Tibial nerve (tissue), 4 donors: ENCODE results near the gene IRGQ. TPM values are rescaled to one million over a fixed set of nuclear protein-coding genes. Genes with fewer than 3 reads are reported as not detected.

Experiments
- DNase-seq, 2 donors: peaks; one replicate each; pipeline ENCODE4 v3.0.0-alpha.2; 2019; ENCODE audit warnings: low spot score in 2 of 2
- H3K27ac ChIP-seq, 4 donors: fragments of 200-600 bp; sonication (generic) in 3 of 4; one replicate each; pipeline ENCODE4 v1.5.1; 2017 to 2019; ENCODE audit warnings: mild to moderate bottlenecking in 1 of 4
- H3K27me3 ChIP-seq, 2 donors: fragments of 200-600 bp; sonication (generic) in 1 of 2; one replicate each; pipeline versions ENCODE4 v1.5.1 to v1.6.0; 2017 to 2019
- H3K36me3 ChIP-seq, 3 donors: fragments of 200-600 bp; sonication (generic); one replicate each; pipeline ENCODE4 v1.5.1; 2018 to 2019
- H3K4me1 ChIP-seq, 4 donors: fragments of 200-600 bp; sonication (generic) in 3 of 4; one replicate each; pipeline ENCODE4 v1.5.1; 2017 to 2019
- H3K4me3 ChIP-seq, 4 donors: fragments of 200-600 bp; sonication (generic) in 3 of 4; one replicate each; pipeline ENCODE4 v1.5.1; 2017 to 2019; ENCODE audit warnings: mild to moderate bottlenecking in 1 of 4, moderate library complexity in 1 of 4
- H3K9me3 ChIP-seq, 4 donors: fragments of 200-600 bp; sonication (generic) in 3 of 4; one replicate each; pipeline ENCODE4 v1.5.1; 2017 to 2019
- EP300 ChIP-seq, 2 donors: sonication (generic); formaldehyde crosslinking; IDR thresholded peaks; one replicate each; pipeline ENCODE4 v1.6.1; 2017; ENCODE audit warnings: antibody characterized with exemption in 2 of 2, mild to moderate bottlenecking in 1 of 2
- POLR2A ChIP-seq, 2 donors: fragments of 450-650 bp; IDR thresholded peaks; one replicate each; pipeline ENCODE4 v1.6.1; 2017; ENCODE audit warnings: antibody characterized with exemption in 2 of 2, mild to moderate bottlenecking in 2 of 2, moderate library complexity in 2 of 2
- WGBS, 2 donors: methylation state at CpG; one replicate each; pipeline ENCODE4 v1.1.5; 2018; 5-methylcytosine and 5-hydroxymethylcytosine counted together
- total RNA-seq, 4 donors: library from RNA; depleted of rRNA; stranded (reverse); fragments of >200 nt; gene quantifications; one replicate each; pipeline ENCODE4 v1.1.0, GENCODE V29; 2016
- TF ChIP-seq, protein P1 (sequence below), 5 experiments: fragments of 200-600 bp in 3 of 5; fragments of 450-650 bp in 2 of 5; sonication (generic) in 3 of 5; IDR thresholded peaks; one replicate each; pipeline ENCODE4 v1.5.1; 2016 to 2019; ENCODE audit warnings: antibody characterized with exemption in 5 of 5, mild to moderate bottlenecking in 3 of 5, moderate library complexity in 2 of 5

Gene IRGQ
- total RNA-seq, 4 donors from 2014 or later = 21.6 to 26.1 (median 23.6) TPM

DNA sequence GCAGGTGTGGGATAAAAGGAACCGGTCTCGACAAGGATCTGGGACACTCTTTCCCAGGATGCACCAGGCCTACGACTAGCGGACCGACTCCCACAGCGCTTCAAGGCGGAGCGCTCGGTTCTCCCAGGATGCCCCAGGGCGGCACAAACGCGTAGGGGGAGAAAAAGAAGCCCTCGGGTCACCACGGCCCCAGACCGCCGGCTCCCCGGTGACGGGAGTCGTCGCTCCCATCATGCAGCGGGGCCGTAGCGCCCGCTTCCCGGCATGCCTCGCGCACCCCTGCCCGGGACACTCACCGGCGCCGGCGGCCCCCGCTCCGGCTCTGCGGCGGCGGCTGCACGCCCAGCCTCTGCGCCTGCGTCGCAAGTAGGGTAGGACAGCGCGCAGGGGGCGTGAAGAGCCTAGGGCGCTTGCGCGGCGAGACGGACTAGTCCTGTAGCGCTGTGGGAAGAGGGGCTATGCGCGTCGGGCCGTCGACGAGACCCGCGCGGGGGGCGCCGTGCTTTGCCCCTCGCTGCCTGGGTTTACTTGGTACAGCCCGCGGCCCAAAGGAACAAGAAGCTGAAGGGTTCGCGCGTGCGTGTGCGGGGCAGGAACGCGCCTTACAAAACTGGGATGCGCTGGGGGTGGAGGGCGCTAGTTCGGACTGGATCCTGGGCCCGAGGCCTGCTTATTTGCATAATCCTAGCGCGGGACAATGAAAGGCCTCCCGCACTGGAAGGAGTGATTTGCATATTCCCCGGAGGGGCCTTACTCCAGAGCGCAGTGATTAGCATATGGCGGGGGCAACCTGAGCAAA lies 23.5 kb upstream of the IRGQ start, which contains the start of gene ZNF428:
Gene ZNF428 (minus strand): TSS at position 368 of the 799 bp plus-strand sequence. CDS start 5,325 bp downstream, outside the sequence.
- peaks cover 0 to 36% (median 11%) of the 10 kb centered on the region in 4 donors for H3K4me1 ChIP-seq
- TF ChIP-seq EP300 (IDR thresholded peaks at IDR 0.05) (peak in 1 of 2 donors; percentile 81), POLR2A (IDR thresholded peaks at IDR 0.05) (peak; percentile 67 to 82)
- TF ChIP-seq, protein P1, sequence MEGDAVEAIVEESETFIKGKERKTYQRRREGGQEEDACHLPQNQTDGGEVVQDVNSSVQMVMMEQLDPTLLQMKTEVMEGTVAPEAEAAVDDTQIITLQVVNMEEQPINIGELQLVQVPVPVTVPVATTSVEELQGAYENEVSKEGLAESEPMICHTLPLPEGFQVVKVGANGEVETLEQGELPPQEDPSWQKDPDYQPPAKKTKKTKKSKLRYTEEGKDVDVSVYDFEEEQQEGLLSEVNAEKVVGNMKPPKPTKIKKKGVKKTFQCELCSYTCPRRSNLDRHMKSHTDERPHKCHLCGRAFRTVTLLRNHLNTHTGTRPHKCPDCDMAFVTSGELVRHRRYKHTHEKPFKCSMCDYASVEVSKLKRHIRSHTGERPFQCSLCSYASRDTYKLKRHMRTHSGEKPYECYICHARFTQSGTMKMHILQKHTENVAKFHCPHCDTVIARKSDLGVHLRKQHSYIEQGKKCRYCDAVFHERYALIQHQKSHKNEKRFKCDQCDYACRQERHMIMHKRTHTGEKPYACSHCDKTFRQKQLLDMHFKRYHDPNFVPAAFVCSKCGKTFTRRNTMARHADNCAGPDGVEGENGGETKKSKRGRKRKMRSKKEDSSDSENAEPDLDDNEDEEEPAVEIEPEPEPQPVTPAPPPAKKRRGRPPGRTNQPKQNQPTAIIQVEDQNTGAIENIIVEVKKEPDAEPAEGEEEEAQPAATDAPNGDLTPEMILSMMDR (IDR thresholded peaks at IDR 0.05) = peak in 1 of 5 experiments; percentile 42
- H3K27me3 ChIP-seq = no peaks in the 10 kb centered on the region
- WGBS, 2 donors = 0% methylated on average over 48 to 72 of the region's 81 CpGs
- peaks cover 0 to 7% (median 0%) of the 10 kb centered on the region in 3 donors for H3K36me3 ChIP-seq
- H3K4me3 ChIP-seq = peak within 1 kb of the TSS; percentile 59 to 99 (median 92)
- DNase-seq = peak; percentile 66 to 69
- no peaks in the 10 kb centered on the region for H3K9me3 ChIP-seq
- peak within 1 kb of the TSS; percentile 94 to 96 (median 96) for H3K27ac ChIP-seq

DNA sequence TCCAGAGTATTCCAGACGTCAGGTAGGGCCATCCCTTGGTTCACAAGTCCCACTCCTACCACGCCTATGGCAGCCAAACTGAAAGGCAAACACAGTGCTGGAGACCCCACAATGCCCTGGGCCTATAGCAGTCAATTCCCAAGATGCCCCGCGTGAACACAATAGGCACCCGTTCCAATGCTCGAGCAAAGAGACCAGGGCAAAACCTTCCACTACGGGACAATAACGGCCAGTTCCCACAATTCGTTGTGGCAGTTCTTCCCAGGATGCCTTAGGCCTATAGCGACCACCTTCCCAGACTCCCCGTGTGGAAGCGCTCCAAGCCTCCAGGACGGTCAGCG lies 23.0 kb upstream of the IRGQ start:
- no peak for DNase-seq
- Histone ChIP-seq H3K27me3 (no peaks in the 10 kb centered on the region), H3K27ac (peak overlapping the region; percentile 94 to 96 (median 96)), H3K9me3 (no peaks in the 10 kb centered on the region), H3K36me3 (peaks cover 0 to 6% (median 0%) of the 10 kb centered on the region in 3 donors), H3K4me3 (peak overlapping the region; percentile 59 to 99 (median 92)), H3K4me1 (peaks cover 0 to 40% (median 11%) of the 10 kb centered on the region in 4 donors)
- 0 to 2% methylated on average over 14 of the region's 14 CpGs for WGBS, 2 donors
- TF ChIP-seq POLR2A (IDR thresholded peaks at IDR 0.05) (no peak), EP300 (IDR thresholded peaks at IDR 0.05) (no peak)
- TF ChIP-seq, protein P1 (IDR thresholded peaks at IDR 0.05) = no peak

DNA sequence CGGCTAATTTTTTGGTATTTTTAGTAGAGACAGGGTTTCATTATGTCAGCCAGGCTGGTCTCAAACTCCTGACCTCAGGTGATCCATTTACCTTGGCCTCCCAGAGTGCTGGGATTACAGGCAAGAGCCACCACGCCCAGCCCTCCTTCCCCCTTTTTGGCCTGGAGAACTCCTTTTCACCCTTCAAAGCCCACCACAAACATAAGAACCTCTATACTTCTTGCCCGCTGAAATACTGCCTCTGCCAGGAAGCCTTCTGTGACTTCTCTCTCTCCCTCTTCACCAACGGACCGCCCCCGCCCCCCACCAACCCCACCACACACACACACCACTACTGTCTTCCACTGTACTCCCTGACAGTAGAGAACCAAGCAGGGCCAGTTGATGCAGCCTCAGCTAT lies 21.0 kb upstream of the IRGQ start:
- Histone ChIP-seq H3K36me3 (peaks cover 0 to 24% (median 0%) of the 10 kb centered on the region in 3 donors), H3K9me3 (no peaks in the 10 kb centered on the region), H3K4me3 (no peak overlapping the region), H3K4me1 (peaks cover 0 to 40% (median 11%) of the 10 kb centered on the region in 4 donors), H3K27me3 (no peaks in the 10 kb centered on the region), H3K27ac (no peak overlapping the region)
- WGBS, 2 donors = 91% methylated on average over 6 of the region's 6 CpGs
- no peak for DNase-seq
- TF ChIP-seq EP300 (IDR thresholded peaks at IDR 0.05) (no peak), POLR2A (IDR thresholded peaks at IDR 0.05) (no peak)
- TF ChIP-seq, protein P1 (IDR thresholded peaks at IDR 0.05) = no peak

DNA sequence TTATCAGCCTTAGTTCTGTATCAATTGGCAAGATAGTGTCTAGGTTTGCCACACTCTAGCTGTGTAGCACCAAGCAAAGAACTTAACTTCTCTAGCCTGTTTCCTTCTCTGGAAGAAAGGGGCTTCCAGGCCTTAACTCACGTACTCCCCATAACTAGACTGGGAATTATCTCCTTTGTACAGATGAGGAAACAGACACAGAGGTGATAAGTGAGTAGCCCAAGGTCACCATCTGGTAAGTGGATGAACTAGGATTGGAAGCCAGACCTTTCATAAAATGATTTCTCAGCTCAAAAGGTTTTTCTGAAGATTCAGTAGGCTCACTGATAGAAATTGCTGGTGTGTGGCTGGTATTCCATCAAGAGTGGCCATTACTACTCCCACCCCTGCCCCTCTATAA lies 20.4 kb upstream of the IRGQ start:
- Histone ChIP-seq H3K27me3 (no peaks in the 10 kb centered on the region), H3K4me1 (peaks cover 0 to 40% (median 11%) of the 10 kb centered on the region in 4 donors), H3K36me3 (peaks cover 0 to 30% (median 0%) of the 10 kb centered on the region in 3 donors), H3K27ac (no peak overlapping the region), H3K4me3 (no peak overlapping the region), H3K9me3 (no peaks in the 10 kb centered on the region)
- no peak for DNase-seq
- 48 to 58% methylated on average over 1 of the region's 1 CpG for WGBS, 2 donors
- TF ChIP-seq, protein P1 (IDR thresholded peaks at IDR 0.05) = no peak
- TF ChIP-seq POLR2A (IDR thresholded peaks at IDR 0.05) (no peak), EP300 (IDR thresholded peaks at IDR 0.05) (no peak)

DNA sequence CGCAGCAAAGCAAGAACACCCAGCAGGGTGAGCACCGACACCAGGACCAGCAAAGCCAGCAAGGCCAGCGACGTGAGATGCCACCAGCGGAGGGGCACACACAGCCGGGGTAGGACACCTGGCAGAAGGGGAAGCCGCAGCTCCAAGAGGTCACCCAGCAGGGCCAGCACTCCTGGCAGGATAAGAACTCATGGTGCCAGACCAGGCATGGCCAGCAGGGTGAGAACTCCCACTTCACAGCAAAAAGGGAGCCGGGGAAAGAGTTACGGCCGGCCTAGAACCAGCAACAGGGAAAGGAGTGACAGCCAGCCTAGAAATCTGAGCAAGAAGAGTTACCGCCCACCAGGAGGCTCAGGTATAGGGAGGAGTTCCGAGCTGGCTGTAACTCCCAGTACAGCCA lies 16.4 kb upstream of the IRGQ start:
- Histone ChIP-seq H3K27me3 (no peaks in the 10 kb centered on the region), H3K9me3 (no peaks in the 10 kb centered on the region), H3K36me3 (peaks cover 0 to 42% (median 0%) of the 10 kb centered on the region in 3 donors), H3K4me3 (no peak overlapping the region), H3K4me1 (peaks cover 0 to 24% (median 0%) of the 10 kb centered on the region in 4 donors), H3K27ac (no peak overlapping the region)
- WGBS, 2 donors = 94 to 96% methylated on average over 12 of the region's 12 CpGs
- DNase-seq = no peak
- TF ChIP-seq POLR2A (IDR thresholded peaks at IDR 0.05) (no peak), EP300 (IDR thresholded peaks at IDR 0.05) (no peak)
- TF ChIP-seq, protein P1 (IDR thresholded peaks at IDR 0.05) = no peak
